ENCODE data around the gene APMAP. TPM values are rescaled to one million over a fixed set of nuclear protein-coding genes. Genes with fewer than 3 reads are reported as not detected.

The APMAP gene
- total and polyA plus RNA-seq, 2 of the 13 experiments (the other 11 are each of a cell fraction or from before 2014, with no cell fraction given) = 168 to 214 TPM

- WGBS (ENCODE audit: low lambda C conversion rate) = 79% methylated on average over 5 of the region's 5 CpGs
- ATAC-seq (peak; percentile 55), DNase-seq (ENCODE audit: low spot score) (peak; percentile 53), FAIRE-seq (peak; percentile 76)
- Histone ChIP-seq H3K4me3 (replicated peaks in 1 of 3; ENCODE audit: insufficient read depth in 1 of 3, low read depth in 2 of 3, low read length in 3 of 3) (no peak overlapping the region), H3K4me2 (ENCODE audit: low read depth, low read length) (peak overlapping the region; percentile 12; the same call in 1 of the 2 replicates), H3K4me1 (ENCODE audit: insufficient read depth, low read length) (peaks cover 49% of the 10 kb centered on the region), H3K27ac (ENCODE audit: extremely low read length, insufficient read depth, low read length) (peak overlapping the region; percentile 3), H3K27me3 (ENCODE audit: control insufficient read depth in 1 of 2, insufficient read depth in 2 of 2, low read length in 2 of 2) (no peaks in the 10 kb centered on the region), H3K79me2 (ENCODE audit: insufficient read depth, low read length) (no peaks in the 10 kb centered on the region), H3K36me3 (replicated peaks in 1 of 2; ENCODE audit: control insufficient read depth in 1 of 2, insufficient read depth in 2 of 2, low read length in 2 of 2) (no peaks in the 10 kb centered on the region), H2AFZ (ENCODE audit: low read length) (no peak overlapping the region), H3K9me3 (ENCODE audit: low read length) (no peaks in the 10 kb centered on the region), H4K20me1 (ENCODE audit: insufficient read depth, low read length) (no peaks in the 10 kb centered on the region), H3K9ac (ENCODE audit: insufficient read depth, low read depth, low read length) (no peak overlapping the region)
- in situ Hi-C loops (cut with HindIII; ENCODE audit: extremely low pct_ligation_motif_present, low pct_unique_long_range_greater_than_20kb) (no loop called here), intact Hi-C loops (cut with micrococcal nuclease; ENCODE audit: unreplicated experiment) (loop anchor here (5.0 kb wide), 1 partner anchor 37 kb away; no protein-coding TSS in a partner anchor)
- BruUV-seq (replicated peaks) = no TSS peak
- POLR2A ChIA-PET = interaction anchor here (1.0 kb wide), 1 partner anchor 28 kb away, joined by 3 read pairs; the partner anchor contains the start of gene ACSS1
- CTCF ChIA-PET (ENCODE audit: low intra/inter-chr PET ratio, low total read pairs) = no interaction called here
- TF ChIP-seq AKAP8 (CRISPR knock-in tag; IDR thresholded peaks at IDR 0.05) = no peak
- peak; percentile 64; the same call in 1 of the 2 replicates for TF ChIP-seq ZNF543 (CRISPR knock-in tag; IDR thresholded peaks at IDR 0.05)
- no peak for TF ChIP-seq GMEB1 (CRISPR knock-in tag; IDR thresholded peaks at IDR 0.05; ENCODE audit: borderline replicate concordance)
- TF ChIP-seq MAFF (IDR thresholded peaks at IDR 0.05; ENCODE audit: low read depth, low read length) = no peak
- 0 out of 4 replicates have a peak, but pooled peaks of 1 of the 2 experiments have one; percentile 26 for TF ChIP-seq KLF16 (CRISPR knock-in tag; IDR thresholded peaks at IDR 0.05)
- no peak for TF ChIP-seq TEAD3 (CRISPR knock-in tag; optimal IDR thresholded peaks at IDR 0.05; ENCODE audit: borderline replicate concordance)
- TF ChIP-seq E2F1 (CRISPR knock-in tag; IDR thresholded peaks at IDR 0.05) = no peak
- no peak for TF ChIP-seq MLXIP (CRISPR knock-in tag; IDR thresholded peaks at IDR 0.05; ENCODE audit: borderline replicate concordance)
- 0 out of 2 replicates have a peak, but pooled peaks have one; percentile 22 for TF ChIP-seq ZNF746 (CRISPR knock-in tag; IDR thresholded peaks at IDR 0.05)
- TF ChIP-seq ZNF841 (CRISPR knock-in tag; IDR thresholded peaks at IDR 0.05; ENCODE audit: borderline replicate concordance) = no peak
- no peak for TF ChIP-seq REPIN1 (CRISPR knock-in tag; IDR thresholded peaks at IDR 0.05; ENCODE audit: borderline replicate concordance, low read depth)
- peak; percentile 69; the same call in 1 of the 2 replicates for TF ChIP-seq SAP130 (CRISPR knock-in tag; IDR thresholded peaks at IDR 0.05; ENCODE audit: low read depth)
- TF ChIP-seq TOE1 (CRISPR knock-in tag; IDR thresholded peaks at IDR 0.05) = no peak
- no peak for TF ChIP-seq NCOR1 (IDR thresholded peaks at IDR 0.05; ENCODE audit: borderline replicate concordance, low read length)
- TF ChIP-seq CREB1 (IDR thresholded peaks at IDR 0.05) = no peak
- no peak for TF ChIP-seq CREB1 (CRISPR knock-in tag; IDR thresholded peaks at IDR 0.05)
- TF ChIP-seq FUBP1 (CRISPR knock-in tag; IDR thresholded peaks at IDR 0.05; ENCODE audit: borderline replicate concordance) = no peak
Observed at GRCh38 chr20:25030007-25030648, 37.6 kb upstream of the APMAP start.

Data from HepG2 (cell line).